Progenitor cell of endocrine pancreas (in vitro differentiated cells): ENCODE results near the gene SOCS7. TPM values are rescaled to one million over a fixed set of nuclear protein-coding genes. Genes with fewer than 3 reads are reported as not detected.

ENCODE experiments used
- DNase-seq: peaks from one replicate; pipeline ENCODE4 v3.0.0; 2021; ENCODE audit warnings: low spot score; ENCODE audit not compliant: unreplicated experiment
- H3K27ac Mint-ChIP-seq: 2 replicates; pipeline ENCODE4 v1.8.0; 2021; ENCODE audit warnings: mild to moderate bottlenecking, moderate library complexity, mixed read lengths
- H3K27me3 Mint-ChIP-seq: 2 replicates; pipeline ENCODE4 v1.8.0; 2021; ENCODE audit warnings: mixed read lengths
- H3K36me3 Mint-ChIP-seq: 2 replicates; pipeline ENCODE4 v1.8.0; 2022; ENCODE audit warnings: mixed read lengths; ENCODE audit not compliant: insufficient read depth
- H3K4me1 Mint-ChIP-seq: 2 replicates; pipeline ENCODE4 v1.8.0; 2021; ENCODE audit warnings: low read depth, mixed read lengths
- H3K4me3 Mint-ChIP-seq: 2 replicates; pipeline ENCODE4 v1.8.0; 2021; ENCODE audit warnings: low read depth, mild to moderate bottlenecking, moderate library complexity, mixed read lengths
- H3K9me3 Mint-ChIP-seq: 2 replicates; pipeline ENCODE4 v1.8.0; 2021; ENCODE audit warnings: low read depth, mixed read lengths
- CTCF ChIP-seq: fragments of 200-600 bp; sonication (generic); IDR thresholded peaks from one replicate; pipeline ENCODE4 v1.5.0; 2021; ENCODE audit warnings: antibody characterized with exemption, mild to moderate bottlenecking; ENCODE audit not compliant: unreplicated experiment
- total RNA-seq: library from RNA; stranded (reverse); gene quantifications from 2 replicates; pipeline ENCODE4 v1.2.1, GENCODE V29; 2021

Gene SOCS7
- total RNA-seq, 1 donor from 2014 or later: 31.6 TPM

- no peak for DNase-seq
- Mint-ChIP-seq H3K27me3 (no peaks in the 10 kb centered on the region), H3K27ac (peak overlapping the region; percentile 45), H3K4me1 (no peaks in the 10 kb centered on the region), H3K4me3 (no peak overlapping the region), H3K36me3 (peaks cover 16% of the 10 kb centered on the region), H3K9me3 (no peaks in the 10 kb centered on the region)
- TF ChIP-seq CTCF: no peak
Measured at GRCh38 chr17:38395090-38395489, 43.4 kb downstream of the SOCS7 start.

- no peak for TF ChIP-seq CTCF
- no peaks in the 10 kb centered on the region for H3K9me3 Mint-ChIP-seq
- peaks cover 20% of the 10 kb centered on the region for H3K36me3 Mint-ChIP-seq
- H3K27me3 Mint-ChIP-seq: no peaks in the 10 kb centered on the region
- H3K27ac Mint-ChIP-seq: no peak overlapping the region
- no peak for DNase-seq
- H3K4me3 Mint-ChIP-seq: no peak overlapping the region
- no peaks in the 10 kb centered on the region for H3K4me1 Mint-ChIP-seq
Measured at GRCh38 chr17:38397227-38397626, 45.6 kb downstream of the SOCS7 start.

- H3K27ac Mint-ChIP-seq: no peak overlapping the region
- TF ChIP-seq CTCF: no peak
- peaks cover 20% of the 10 kb centered on the region for H3K36me3 Mint-ChIP-seq
- H3K4me3 Mint-ChIP-seq: no peak overlapping the region
- no peak for DNase-seq
- no peaks in the 10 kb centered on the region for H3K27me3 Mint-ChIP-seq
- H3K4me1 Mint-ChIP-seq: peaks cover 4% of the 10 kb centered on the region
- no peaks in the 10 kb centered on the region for H3K9me3 Mint-ChIP-seq
Measured at GRCh38 chr17:38400286-38400685, 48.6 kb downstream of the SOCS7 start.

- Mint-ChIP-seq H3K4me1 (peaks cover 4% of the 10 kb centered on the region), H3K36me3 (peaks cover 15% of the 10 kb centered on the region), H3K9me3 (no peaks in the 10 kb centered on the region), H3K27me3 (no peaks in the 10 kb centered on the region), H3K27ac (no peak overlapping the region), H3K4me3 (no peak overlapping the region)
- DNase-seq: no peak
- TF ChIP-seq CTCF: no peak
Measured at GRCh38 chr17:38401459-38401858, 49.8 kb downstream of the SOCS7 start.

DNA sequence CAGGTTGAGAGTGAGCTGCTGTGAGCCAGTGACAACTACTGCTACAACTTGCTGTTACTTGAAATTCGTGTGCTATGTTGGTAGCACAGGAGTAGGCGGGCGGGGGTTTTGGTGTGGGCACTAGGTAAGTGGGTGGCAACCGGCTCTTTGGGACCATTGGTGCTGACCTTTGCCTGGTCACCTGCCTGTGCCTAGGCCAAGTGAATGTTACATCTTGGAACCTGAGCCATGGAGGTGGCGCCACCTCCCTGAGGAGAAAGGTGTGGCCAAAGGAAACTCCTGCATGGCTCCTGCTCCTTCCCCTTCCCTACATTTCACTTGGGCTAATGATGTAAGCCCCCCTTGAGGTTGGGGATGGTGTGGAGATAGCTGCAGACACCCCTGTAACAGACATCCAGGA is 51.3 kb downstream of the SOCS7 start:
- Mint-ChIP-seq H3K27ac (no peak overlapping the region), H3K4me3 (no peak overlapping the region), H3K36me3 (peaks cover 9% of the 10 kb centered on the region), H3K4me1 (peaks cover 4% of the 10 kb centered on the region), H3K27me3 (no peaks in the 10 kb centered on the region), H3K9me3 (no peaks in the 10 kb centered on the region)
- no peak for TF ChIP-seq CTCF
- DNase-seq: no peak

DNA sequence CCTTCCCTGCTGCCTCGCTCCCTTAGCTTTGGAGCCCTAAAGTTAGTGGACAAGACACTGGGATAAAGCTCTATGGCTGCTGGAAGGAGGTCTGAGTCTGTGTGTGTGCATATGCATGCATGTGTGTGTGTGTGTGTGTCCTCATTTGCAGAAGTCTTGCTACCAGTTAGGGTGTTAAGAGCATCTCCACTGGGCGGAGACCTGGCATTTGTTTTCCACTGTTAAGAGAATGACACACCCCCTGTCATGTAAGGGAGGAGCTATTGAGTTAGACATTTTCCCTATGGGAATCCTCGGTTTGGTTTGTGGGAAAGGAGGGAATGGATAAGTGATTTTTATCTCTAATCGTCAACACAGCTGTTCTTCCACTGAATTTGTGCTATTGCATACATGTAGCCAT is 51.8 kb downstream of the SOCS7 start:
- no peaks in the 10 kb centered on the region for H3K9me3 Mint-ChIP-seq
- H3K27ac Mint-ChIP-seq: no peak overlapping the region
- DNase-seq: no peak
- H3K27me3 Mint-ChIP-seq: no peaks in the 10 kb centered on the region
- H3K4me3 Mint-ChIP-seq: no peak overlapping the region
- peaks cover 4% of the 10 kb centered on the region for H3K4me1 Mint-ChIP-seq
- H3K36me3 Mint-ChIP-seq: peaks cover 9% of the 10 kb centered on the region
- TF ChIP-seq CTCF: no peak
